KMS-11 (cell line): ENCODE measurements around the gene MCTP2.

Experiments used
- H2AFZ ChIP-seq: fragments of 200-600 bp; sonication (generic); 2 replicates; pipeline ENCODE4 v1.6.1; 2016; ENCODE audit warnings: antibody characterized with exemption, mixed run types, low read depth
- H3K27ac ChIP-seq: fragments of 200-600 bp; sonication (generic); 2 replicates; pipeline ENCODE4 v1.6.1; 2016; ENCODE audit warnings: mild to moderate bottlenecking, mixed run types
- H3K27me3 ChIP-seq: fragments of 200-600 bp; sonication (generic); 2 replicates; pipeline ENCODE4 v1.6.1; 2017; ENCODE audit warnings: mild to moderate bottlenecking, low read depth, mixed run types, moderate library complexity; ENCODE audit not compliant: insufficient read depth
- H3K36me3 ChIP-seq: fragments of 200-600 bp; sonication (generic); 2 replicates; pipeline ENCODE4 v1.6.1; 2017; ENCODE audit warnings: mild to moderate bottlenecking, mixed run types; ENCODE audit not compliant: insufficient read depth
- H3K4me1 ChIP-seq: fragments of 200-600 bp; sonication (generic); 2 replicates; pipeline ENCODE4 v1.6.1; 2016; ENCODE audit warnings: mild to moderate bottlenecking, low read depth, mixed run types; ENCODE audit not compliant: poor library complexity, severe bottlenecking
- H3K4me2 ChIP-seq: fragments of 200-600 bp; sonication (generic); 2 replicates; pipeline ENCODE4 v1.7.0; 2016; ENCODE audit warnings: mild to moderate bottlenecking, mixed run types
- H3K4me3 ChIP-seq: fragments of 200-600 bp; sonication (generic); IDR thresholded peaks from 2 replicates; pipeline ENCODE4 v1.6.1; 2017; ENCODE audit warnings: low read depth, low read length, mixed read lengths; ENCODE audit not compliant: insufficient read depth
- H3K79me2 ChIP-seq: fragments of 200-600 bp; sonication (generic); 2 replicates; pipeline ENCODE4 v1.6.1; 2016; ENCODE audit warnings: low read depth, mixed run types; ENCODE audit not compliant: insufficient read depth
- H3K9ac ChIP-seq: fragments of 200-600 bp; sonication (generic); 2 replicates; pipeline ENCODE4 v1.6.1; 2016; ENCODE audit warnings: mild to moderate bottlenecking, mixed run types
- H4K20me1 ChIP-seq: fragments of 200-600 bp; sonication (generic); 2 replicates; pipeline ENCODE4 v1.6.1; 2016; ENCODE audit warnings: mild to moderate bottlenecking, mixed run types; ENCODE audit not compliant: insufficient read depth
- CTCF ChIP-seq: fragments of 200-600 bp; sonication (generic); conservative IDR thresholded peaks from 2 replicates; pipeline ENCODE4 v1.6.1; 2017; ENCODE audit warnings: low read depth, mild to moderate bottlenecking, antibody characterized with exemption, low read length, moderate library complexity, mixed read lengths

Gene MCTP2

GRCh38 chr15:94387849-94388441, 156.6 kb downstream of the MCTP2 start:
- Histone ChIP-seq H3K79me2 (no peaks in the 10 kb centered on the region), H3K27me3 (no peaks in the 10 kb centered on the region), H3K36me3 (no peaks in the 10 kb centered on the region), H3K4me3 (no peak overlapping the region), H3K27ac (no peak overlapping the region), H3K4me2 (no peak overlapping the region), H2AFZ (no peak overlapping the region), H3K9ac (no peak overlapping the region), H3K4me1 (peaks cover 11% of the 10 kb centered on the region), H4K20me1 (no peaks in the 10 kb centered on the region)
- no peak for TF ChIP-seq CTCF

- Histone ChIP-seq H3K27me3 (no peaks in the 10 kb centered on the region), H4K20me1 (no peaks in the 10 kb centered on the region), H3K9ac (no peak overlapping the region), H3K4me3 (no peak overlapping the region), H3K4me1 (no peaks in the 10 kb centered on the region), H2AFZ (no peak overlapping the region), H3K79me2 (no peaks in the 10 kb centered on the region), H3K27ac (no peak overlapping the region), H3K36me3 (no peaks in the 10 kb centered on the region), H3K4me2 (no peak overlapping the region)
- TF ChIP-seq CTCF, result no peak
These were observed 164.3 kb downstream of the MCTP2 start for GRCh38 chr15:94395640-94396039.

- H2AFZ ChIP-seq, result no peak overlapping the region
- H3K4me3 ChIP-seq, result no peak overlapping the region
- H3K27me3 ChIP-seq, result no peaks in the 10 kb centered on the region
- no peaks in the 10 kb centered on the region for H3K79me2 ChIP-seq
- no peak overlapping the region for H3K4me2 ChIP-seq
- H3K36me3 ChIP-seq, result no peaks in the 10 kb centered on the region
- H3K4me1 ChIP-seq, result no peaks in the 10 kb centered on the region
- no peak for TF ChIP-seq CTCF
- H3K27ac ChIP-seq, result no peak overlapping the region
- no peaks in the 10 kb centered on the region for H4K20me1 ChIP-seq
- H3K9ac ChIP-seq, result no peak overlapping the region
These were observed 166.0 kb downstream of the MCTP2 start for GRCh38 chr15:94397337-94397736.

- H3K4me2 ChIP-seq, result no peak overlapping the region
- H3K4me3 ChIP-seq, result no peak overlapping the region
- no peaks in the 10 kb centered on the region for H4K20me1 ChIP-seq
- no peaks in the 10 kb centered on the region for H3K27me3 ChIP-seq
- H3K9ac ChIP-seq, result no peak overlapping the region
- H3K27ac ChIP-seq, result no peak overlapping the region
- H3K4me1 ChIP-seq, result no peaks in the 10 kb centered on the region
- H3K79me2 ChIP-seq, result no peaks in the 10 kb centered on the region
- no peaks in the 10 kb centered on the region for H3K36me3 ChIP-seq
- no peak overlapping the region for H2AFZ ChIP-seq
- no peak for TF ChIP-seq CTCF
These were observed 166.6 kb downstream of the MCTP2 start for GRCh38 chr15:94398001-94398400.
